IMR-90 (cell line): ENCODE results near the gene EPB41L2. TPM values are rescaled to one million over a fixed set of nuclear protein-coding genes. Genes with fewer than 3 reads are reported as not detected.

Experiments
- BHLHE40 ChIP-seq: fragments of 150-350 bp; IDR thresholded peaks from 2 replicates; pipeline ENCODE4 v1.6.1; 2016; ENCODE audit warnings: mild to moderate bottlenecking, low read depth, low read length
- FOS ChIP-seq: fragments of 150-350 bp; IDR thresholded peaks from 2 replicates; pipeline ENCODE4 v1.6.1; 2016; ENCODE audit warnings: low read depth, low read length
- MAZ ChIP-seq: IDR thresholded peaks from 2 replicates; pipeline ENCODE4 v1.6.1; 2012; ENCODE audit warnings: low read depth, mild to moderate bottlenecking, low read length, improper control_type of control experiment, moderate library complexity, borderline replicate concordance
- polyA plus RNA-seq, 3 experiments: library from polyadenylated mRNA; depleted of rRNA; stranded (reverse); fragments of >200 nt; gene quantifications; 2 replicates each; pipeline ENCODE4 v1.2.3, GENCODE V29; 2012; ENCODE audit warnings: low replicate concordance in 1 of 3
- total RNA-seq: library from RNA; depleted of rRNA; stranded (reverse); fragments of >200 nt; gene quantifications from 2 replicates; pipeline ENCODE4 v1.2.3, GENCODE V29; 2012
- TF ChIP-seq, protein P1 (sequence below): fragments of 150-350 bp; IDR thresholded peaks from 2 replicates; pipeline ENCODE4 v1.6.1; 2016; ENCODE audit warnings: low read depth, mild to moderate bottlenecking, low read length, moderate library complexity, borderline replicate concordance

EPB41L2 gene
- total and polyA plus RNA-seq, 2 of the 4 experiments (the other 2 are of a cell fraction), result 85.7 to 99.8 TPM

- no peak for TF ChIP-seq BHLHE40
- no peak for TF ChIP-seq MAZ
- TF ChIP-seq, protein P1, sequence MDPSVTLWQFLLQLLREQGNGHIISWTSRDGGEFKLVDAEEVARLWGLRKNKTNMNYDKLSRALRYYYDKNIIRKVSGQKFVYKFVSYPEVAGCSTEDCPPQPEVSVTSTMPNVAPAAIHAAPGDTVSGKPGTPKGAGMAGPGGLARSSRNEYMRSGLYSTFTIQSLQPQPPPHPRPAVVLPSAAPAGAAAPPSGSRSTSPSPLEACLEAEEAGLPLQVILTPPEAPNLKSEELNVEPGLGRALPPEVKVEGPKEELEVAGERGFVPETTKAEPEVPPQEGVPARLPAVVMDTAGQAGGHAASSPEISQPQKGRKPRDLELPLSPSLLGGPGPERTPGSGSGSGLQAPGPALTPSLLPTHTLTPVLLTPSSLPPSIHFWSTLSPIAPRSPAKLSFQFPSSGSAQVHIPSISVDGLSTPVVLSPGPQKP, result no peak
- TF ChIP-seq FOS, result no peak
Observed at GRCh38 chr6:130970839-130971410, 92.1 kb downstream of the EPB41L2 start (continued).
